Measurements from ENCODE around the gene PABPC4L. TPM values are rescaled to one million over a fixed set of nuclear protein-coding genes. Genes with fewer than 3 reads are reported as not detected.
"Not testable (repeated sequence)": the region's sequence is repeated elsewhere in the genome, so short reads cannot be mapped to it uniquely, and the experiment has no call there.

The PABPC4L gene
- total RNA-seq, 2 donors from 2014 or later = 0.12 to 0.32 TPM

GRCh38 chr4:134215620-134216344 lies 14.2 kb upstream of the PABPC4L start:
- Histone ChIP-seq H3K9me3 (no peaks in the 10 kb centered on the region), H3K27ac (no peak overlapping the region), H3K4me3 (no peak overlapping the region), H3K4me1 (no peaks in the 10 kb centered on the region), H3K9ac (ENCODE audit: low read depth in 2 of 2, low read length in 2 of 2) (no peak overlapping the region), H3K27me3 (no peaks in the 10 kb centered on the region), H3K36me3 (no peaks in the 10 kb centered on the region)
- intact Hi-C loops (cut with DNase I) = no loop called here
- DNase-seq = no peak
- TF ChIP-seq CTCF (IDR thresholded peaks at IDR 0.05) = no peak

GRCh38 chr4:134207955-134208354 lies 6.4 kb upstream of the PABPC4L start:
- DNase-seq; H3K4me3 ChIP-seq; H3K27ac ChIP-seq; H3K9ac ChIP-seq (ENCODE audit: low read depth in 2 of 2, low read length in 2 of 2); H3K27me3 ChIP-seq; H3K36me3 ChIP-seq; intact Hi-C loops (cut with DNase I); H3K9me3 ChIP-seq; H3K4me1 ChIP-seq: not testable (repeated sequence)

- no peak overlapping the region for H3K9ac ChIP-seq (ENCODE audit: low read depth in 2 of 2, low read length in 2 of 2)
- no peak overlapping the region for H3K27ac ChIP-seq
- intact Hi-C loops (cut with DNase I) = no loop called here
- H3K9me3 ChIP-seq = no peaks in the 10 kb centered on the region
- DNase-seq = no peak
- no peaks in the 10 kb centered on the region for H3K36me3 ChIP-seq
- no peak for TF ChIP-seq CTCF (IDR thresholded peaks at IDR 0.05)
- H3K4me1 ChIP-seq = no peaks in the 10 kb centered on the region
- no peaks in the 10 kb centered on the region for H3K27me3 ChIP-seq
- H3K4me3 ChIP-seq = no peak overlapping the region
Observed at GRCh38 chr4:134202166-134202956, 772 bp upstream of the PABPC4L start.

- no peaks in the 10 kb centered on the region for H3K9me3 ChIP-seq
- DNase-seq = no peak
- H3K4me3 ChIP-seq = no peak overlapping the region
- H3K27me3 ChIP-seq = no peaks in the 10 kb centered on the region
- no peak for TF ChIP-seq CTCF (IDR thresholded peaks at IDR 0.05)
- intact Hi-C loops (cut with DNase I) = no loop called here
- H3K36me3 ChIP-seq = no peaks in the 10 kb centered on the region
- H3K9ac ChIP-seq (ENCODE audit: low read depth in 2 of 2, low read length in 2 of 2) = no peak overlapping the region
- no peak overlapping the region for H3K27ac ChIP-seq
- no peaks in the 10 kb centered on the region for H3K4me1 ChIP-seq
Observed at GRCh38 chr4:134200811-134201215, 776 bp downstream of the PABPC4L start.

- Histone ChIP-seq H3K4me3 (no peak overlapping the region), H3K27ac (no peak overlapping the region), H3K36me3 (no peaks in the 10 kb centered on the region), H3K27me3 (no peaks in the 10 kb centered on the region), H3K9me3 (no peaks in the 10 kb centered on the region), H3K9ac (ENCODE audit: low read depth in 2 of 2, low read length in 2 of 2) (no peak overlapping the region), H3K4me1 (no peaks in the 10 kb centered on the region)
- intact Hi-C loops (cut with DNase I) = no loop called here
- TF ChIP-seq CTCF (IDR thresholded peaks at IDR 0.05) = no peak
- no peak for DNase-seq
Observed at GRCh38 chr4:134189949-134190348, 11.6 kb downstream of the PABPC4L start.

- Histone ChIP-seq H3K27me3 (no peaks in the 10 kb centered on the region), H3K36me3 (no peaks in the 10 kb centered on the region), H3K9ac (ENCODE audit: low read depth in 2 of 2, low read length in 2 of 2) (no peak overlapping the region), H3K27ac (no peak overlapping the region), H3K4me3 (no peak overlapping the region), H3K9me3 (no peaks in the 10 kb centered on the region), H3K4me1 (no peaks in the 10 kb centered on the region)
- intact Hi-C loops (cut with DNase I) = no loop called here
- no peak for DNase-seq
- TF ChIP-seq CTCF (IDR thresholded peaks at IDR 0.05) = no peak
Observed at GRCh38 chr4:134189480-134189879, 12.1 kb downstream of the PABPC4L start.
